IMR-90 (cell line): ENCODE measurements around the gene PCSK5. TPM values are rescaled to one million over a fixed set of nuclear protein-coding genes. Genes with fewer than 3 reads are reported as not detected.
"Not testable (repeated sequence)": the region's sequence is repeated elsewhere in the genome, so short reads cannot be mapped to it uniquely, and the experiment has no call there.

Source experiments
- ATAC-seq: fragments of 200-7000 bp; cut with Tn5 transposase; 2 replicates; pipeline ENCODE4 v1.9.1; 2020; ENCODE audit warnings: low read depth, mild to moderate bottlenecking, moderate library complexity
- BruUV-seq: library from RNA; stranded (reverse); fragments of 400-500 nt; replicated peaks from 2 replicates; lab custom pipeline; 2021; lab: Mats Ljungman, UMichigan
- CTCF ChIA-PET: fragments of 300-600 bp; formaldehyde crosslinking; extraction: SDS; loops from one replicate; lab custom pipeline; 2021; ENCODE audit warnings: antibody characterized with exemption; lab: Yijun Ruan, JAX
- POLR2A ChIA-PET: fragments of 300-600 bp; sonication (Branson Sonifier 250); formaldehyde crosslinking; loops from one replicate; lab custom pipeline; 2022; ENCODE audit warnings: antibody characterized with exemption; ENCODE audit not compliant: unreplicated experiment; lab: Charles Lee
- DNase-seq: peaks from one replicate; pipeline ENCODE4 v3.0.0; 2013
- H2AFZ ChIP-seq: replicated peaks from 2 replicates; pipeline ENCODE3; 2013; ENCODE audit warnings: low read length, mild to moderate bottlenecking; ENCODE audit not compliant: poor library complexity
- H2AK5ac ChIP-seq: 2 replicates; pipeline ENCODE4 v1.6.1; 2013; ENCODE audit warnings: low read depth, low read length, inconsistent platforms
- H2AK9ac ChIP-seq: replicated peaks from 2 replicates; pipeline ENCODE3; 2013; ENCODE audit warnings: mild to moderate bottlenecking, low read depth, low read length, moderate library complexity; ENCODE audit not compliant: poor library complexity
- H2BK120ac ChIP-seq: 2 replicates; pipeline ENCODE4 v1.6.1; 2013; ENCODE audit warnings: low read depth, low read length, inconsistent platforms
- H2BK15ac ChIP-seq: 3 replicates; pipeline ENCODE4 v1.6.1; 2013; ENCODE audit warnings: low read depth, low read length, inconsistent platforms
- H2BK20ac ChIP-seq: 2 replicates; pipeline ENCODE4 v1.6.1; 2013; ENCODE audit warnings: low read depth, mild to moderate bottlenecking, inconsistent platforms, low read length, moderate library complexity
- H2BK5ac ChIP-seq: 2 replicates; pipeline ENCODE4 v1.6.1; 2013; ENCODE audit warnings: mild to moderate bottlenecking, low read depth, low read length, inconsistent platforms; ENCODE audit not compliant: poor library complexity, severe bottlenecking
- H3K14ac ChIP-seq: replicated peaks from 2 replicates; pipeline ENCODE4 v1.6.1; 2013; ENCODE audit warnings: low read depth, low read length, inconsistent platforms
- H3K18ac ChIP-seq: 2 replicates; pipeline ENCODE4 v1.6.1; 2013; ENCODE audit warnings: low read depth, low read length, control low read depth
- H3K23ac ChIP-seq: 2 replicates; pipeline ENCODE4 v1.6.1; 2013; ENCODE audit warnings: low read depth, low read length, inconsistent platforms
- H3K27ac ChIP-seq: 2 replicates; pipeline ENCODE4 v1.5.1; 2013; ENCODE audit warnings: mild to moderate bottlenecking, control low read depth, low read length; ENCODE audit not compliant: insufficient read depth
- H3K27me3 ChIP-seq: 2 replicates; pipeline ENCODE4 v1.6.1; 2013; ENCODE audit warnings: low read length; ENCODE audit not compliant: control insufficient read depth, insufficient read depth
- H3K36me3 ChIP-seq: 2 replicates; pipeline ENCODE4 v1.6.1; 2013; ENCODE audit warnings: low read length, mixed read lengths; ENCODE audit not compliant: control insufficient read depth, insufficient read depth
- H3K4ac ChIP-seq: 2 replicates; pipeline ENCODE4 v1.6.1; 2013; ENCODE audit warnings: low read depth, low read length, inconsistent platforms
- H3K4me1 ChIP-seq: 2 replicates; pipeline ENCODE4 v1.6.1; 2013; ENCODE audit warnings: low read length, mixed read lengths; ENCODE audit not compliant: control insufficient read depth, insufficient read depth
- H3K4me2 ChIP-seq: 2 replicates; pipeline ENCODE4 v1.6.1; 2013; ENCODE audit warnings: low read depth, mild to moderate bottlenecking, control low read depth, low read length, moderate library complexity
- H3K4me3 ChIP-seq: 2 replicates; pipeline ENCODE4 v1.5.1; 2013; ENCODE audit warnings: low read depth, mild to moderate bottlenecking, control low read depth, low read length, moderate library complexity; ENCODE audit not compliant: insufficient read depth
- H3K56ac ChIP-seq: 2 replicates; pipeline ENCODE4 v1.6.1; 2013; ENCODE audit warnings: low read length, inconsistent platforms; ENCODE audit not compliant: insufficient read depth; ENCODE audit errors: extremely low read depth
- H3K79me1 ChIP-seq, 2 experiments: 2 replicates each; pipeline ENCODE4 v1.6.1; 2013; ENCODE audit warnings: low read length in 2 of 2, inconsistent platforms in 1 of 2, low read depth in 1 of 2
- H3K9ac ChIP-seq: 2 replicates; pipeline ENCODE4 v1.6.1; 2013; ENCODE audit warnings: low read depth, low read length, control low read depth
- H3K9me1 ChIP-seq: 2 replicates; pipeline ENCODE4 v1.6.1; 2013; ENCODE audit warnings: low read length, inconsistent platforms; ENCODE audit not compliant: insufficient read depth
- H3K9me3 ChIP-seq: 2 replicates; pipeline ENCODE4 v1.6.1; 2013; ENCODE audit warnings: low read length; ENCODE audit not compliant: control insufficient read depth, insufficient read depth
- H4K20me1 ChIP-seq: 2 replicates; pipeline ENCODE4 v1.6.1; 2013; ENCODE audit warnings: low read length, inconsistent platforms; ENCODE audit not compliant: insufficient read depth
- H4K5ac ChIP-seq: 2 replicates; pipeline ENCODE4 v1.6.1; 2013; ENCODE audit warnings: mild to moderate bottlenecking, low read depth, low read length, control low read depth
- H4K8ac ChIP-seq, 2 experiments: 2 replicates each; pipeline ENCODE4 v1.6.1; 2013; ENCODE audit warnings: low read depth in 2 of 2, low read length in 2 of 2, control low read depth in 1 of 2, inconsistent platforms in 1 of 2
- H4K91ac ChIP-seq: 2 replicates; pipeline ENCODE4 v1.6.1; 2013; ENCODE audit warnings: low read depth, low read length, inconsistent platforms; ENCODE audit not compliant: insufficient read depth
- WGBS, 2 experiments: methylation state at CpG; one replicate each; pipeline versions ENCODE4 v1.1.5 to v1.1.7; 2013; ENCODE audit warnings: missing lambda C conversion rate in 2 of 2; ENCODE audit not compliant: insufficient read length in 1 of 2; ENCODE audit errors: extremely low coverage in 2 of 2; 5-methylcytosine and 5-hydroxymethylcytosine counted together
- dilution Hi-C: fragments of 300-500 bp; cut with HindIII; formaldehyde crosslinking; loops from one replicate; pipeline ENCODE4 v1.14.3; 2018; ENCODE audit warnings: low sequenced_read_pairs; ENCODE audit not compliant: unreplicated experiment
- in situ Hi-C: fragments of 300-500 bp; cut with MboI; formaldehyde crosslinking; loops from 3 replicates; pipeline ENCODE4 v1.14.3; 2019; ENCODE audit warnings: low sequenced_read_pairs, inconsistent platforms, mixed read lengths
- intact Hi-C: fragments of 100-400 bp; cut with micrococcal nuclease; formaldehyde crosslinking; loops from 2 replicates; pipeline ENCODE4 v1.10.0; 2022
- polyA plus RNA-seq, 3 experiments: library from polyadenylated mRNA; depleted of rRNA; stranded (reverse); fragments of >200 nt; gene quantifications; 2 replicates each; pipeline ENCODE4 v1.2.3, GENCODE V29; 2012; ENCODE audit warnings: low replicate concordance in 1 of 3
- total RNA-seq: library from RNA; depleted of rRNA; stranded (reverse); fragments of >200 nt; gene quantifications from 2 replicates; pipeline ENCODE4 v1.2.3, GENCODE V29; 2012

Gene PCSK5
- total and polyA plus RNA-seq, 2 of the 4 experiments (the other 2 are of a cell fraction) = 1.5 to 3.0 TPM

DNA sequence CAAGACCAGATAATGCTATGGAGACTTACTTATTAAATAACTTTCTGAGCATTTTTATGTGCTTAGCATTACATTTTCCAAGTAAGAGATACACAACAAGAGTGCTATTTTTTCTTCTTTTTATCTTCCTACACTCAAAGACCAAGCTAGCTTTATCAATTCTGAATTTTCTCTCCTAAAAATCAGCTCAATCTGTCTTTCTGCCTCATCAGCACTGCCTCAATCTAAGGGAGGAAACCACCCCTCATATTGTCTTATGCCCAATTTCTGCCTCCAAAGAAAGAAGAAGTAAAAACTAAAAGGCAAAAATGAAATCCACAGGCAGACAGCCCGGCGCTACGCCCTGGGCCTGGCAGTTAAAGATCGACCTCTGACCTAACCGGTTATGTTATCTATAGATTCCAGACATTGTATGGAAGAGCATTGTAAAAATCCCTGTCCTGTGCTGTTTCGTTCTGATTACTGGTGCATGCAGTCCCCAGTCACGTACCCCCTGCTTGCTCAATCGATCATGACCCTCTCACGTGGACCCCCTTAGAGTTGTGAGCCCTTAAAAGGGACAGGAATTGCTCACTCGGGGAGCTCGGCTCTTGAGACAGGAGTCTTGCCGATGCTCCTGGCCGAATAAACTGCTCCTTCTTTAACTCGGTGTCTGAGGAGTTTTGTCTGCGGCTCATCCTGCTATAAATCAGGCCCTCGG lies 472.0 kb downstream of the PCSK5 start:
- H4K20me1 ChIP-seq, H3K4me2 ChIP-seq, DNase-seq, H3K4me1 ChIP-seq, H3K56ac ChIP-seq, H4K91ac ChIP-seq, dilution Hi-C loops, intact Hi-C loops, H2BK5ac ChIP-seq, H3K4ac ChIP-seq, BruUV-seq, H3K4me3 ChIP-seq, H3K14ac ChIP-seq, H3K27ac ChIP-seq, H4K8ac ChIP-seq, H3K79me1 ChIP-seq, H2AK9ac ChIP-seq, H2AK5ac ChIP-seq, in situ Hi-C loops, H3K9me1 ChIP-seq, H3K18ac ChIP-seq, H3K36me3 ChIP-seq, POLR2A ChIA-PET, H2AFZ ChIP-seq, H2BK20ac ChIP-seq, H2BK15ac ChIP-seq, H4K5ac ChIP-seq, CTCF ChIA-PET, ATAC-seq, H3K9ac ChIP-seq, H3K9me3 ChIP-seq, H3K27me3 ChIP-seq, H2BK120ac ChIP-seq, H3K23ac ChIP-seq: not testable (repeated sequence)
- 80% methylated on average over 7 of the region's 16 CpGs; no CpG with 5 or more reads in 1 of the 2 experiments for WGBS, 2 experiments
